Epithelial cell of umbilical artery (primary cell): ENCODE results near the gene TRMT44. TPM values are rescaled to one million over a fixed set of nuclear protein-coding genes. Genes with fewer than 3 reads are reported as not detected.

Experiments
- total RNA-seq: library from RNA; depleted of rRNA; stranded (reverse); fragments of >200 nt; gene quantifications from 2 replicates; pipeline ENCODE4 v1.2.3, GENCODE V29; 2014

Gene TRMT44
- 14.3 and 21.9 TPM in 2 replicates for total RNA-seq

GRCh38 chr4:8440492-8441311 lies at the start of gene TRMT44, which contains the start of gene ACOX3:
TRMT44 (plus strand) TSS chr4:8440777; CDS start chr4:8440823, 46 bp downstream.
ACOX3 (minus strand) TSS chr4:8440723; CDS start chr4:8416521, 24,202 bp downstream.

Other genes starting within 250 kb of the TRMT44 start
- gene SH3TC1, start 241.5 kb upstream of the TRMT44 start, total RNA-seq, result 94.8 and 141 TPM in 2 replicates
- gene HTRA3, start 171.0 kb upstream of the TRMT44 start, total RNA-seq, result 10.8 and 11.0 TPM in 2 replicates
- gene ACOX3, start 54 bp upstream of the TRMT44 start, total RNA-seq, result 29.6 and 34.7 TPM in 2 replicates
- gene GPR78, start 139.6 kb downstream of the TRMT44 start, total RNA-seq, result not detected in 2 replicates
- gene CPZ, start 152.0 kb downstream of the TRMT44 start, total RNA-seq, result under 0.01 TPM in 1 of 2 replicates, not detected in the other